Measurements from ENCODE around the gene TENT5C.

Gene TENT5C

GRCh38 chr1:117567435-117567834 lies 38.4 kb upstream of the TENT5C start:
- Mint-ChIP-seq H3K4me1 (peaks cover 15% of the 10 kb centered on the region), H3K9me3 (no peaks in the 10 kb centered on the region), H3K4me3 (no peak overlapping the region), H3K36me3 (no peaks in the 10 kb centered on the region), H3K27ac (no peak overlapping the region)
- DNase-seq (ENCODE audit: low spot score in 2 of 2) (no peak), ATAC-seq (no peak)

DNA sequence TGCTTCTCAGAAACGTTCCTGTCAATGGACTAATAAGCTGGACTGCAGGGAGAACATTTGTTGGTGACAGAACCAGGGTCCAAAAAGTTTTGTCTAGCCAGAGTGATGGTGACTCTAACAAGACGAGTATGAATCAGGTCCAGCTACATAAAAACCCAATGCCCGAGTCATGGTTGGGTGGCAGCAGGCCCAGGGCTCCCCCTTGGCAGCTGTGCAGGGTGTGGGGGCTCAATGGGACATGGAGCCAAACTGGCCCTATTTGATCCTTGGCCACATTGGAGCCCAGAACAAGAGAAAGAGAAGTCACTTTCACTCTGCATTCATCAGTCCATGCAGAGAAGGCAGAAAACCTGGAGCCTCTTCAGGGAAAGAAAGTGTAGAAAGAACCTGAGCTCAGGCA lies 37.9 kb upstream of the TENT5C start:
- DNase-seq (ENCODE audit: low spot score in 2 of 2): no peak
- peaks cover 20% of the 10 kb centered on the region for H3K4me1 Mint-ChIP-seq
- H3K4me3 Mint-ChIP-seq: no peak overlapping the region
- no peak for ATAC-seq
- H3K27ac Mint-ChIP-seq: no peak overlapping the region
- no peaks in the 10 kb centered on the region for H3K9me3 Mint-ChIP-seq
- no peaks in the 10 kb centered on the region for H3K36me3 Mint-ChIP-seq

DNA sequence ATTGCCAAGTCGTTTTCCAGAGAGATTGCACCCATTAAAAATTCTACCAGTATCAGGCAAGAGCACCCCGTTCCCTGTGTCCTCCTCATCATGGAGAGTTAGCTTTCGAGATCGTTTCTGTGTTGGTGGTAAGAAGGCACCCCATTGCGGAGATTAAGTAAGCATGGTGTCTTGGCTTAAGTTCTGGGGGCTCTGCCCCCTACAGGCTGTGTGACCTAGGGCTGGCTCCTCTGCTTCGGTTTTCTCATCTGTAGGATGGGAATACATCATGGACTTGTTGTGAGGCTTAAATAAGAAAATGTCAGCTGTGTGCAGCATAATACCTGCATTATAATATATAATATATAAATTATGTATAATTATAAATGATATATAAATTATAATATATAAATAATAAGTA lies 36.8 kb upstream of the TENT5C start:
- no peak for ATAC-seq
- no peak for DNase-seq (ENCODE audit: low spot score in 2 of 2)
- no peaks in the 10 kb centered on the region for H3K36me3 Mint-ChIP-seq
- H3K27ac Mint-ChIP-seq: no peak overlapping the region
- peaks cover 29% of the 10 kb centered on the region for H3K4me1 Mint-ChIP-seq
- H3K4me3 Mint-ChIP-seq: no peak overlapping the region
- no peaks in the 10 kb centered on the region for H3K9me3 Mint-ChIP-seq

DNA sequence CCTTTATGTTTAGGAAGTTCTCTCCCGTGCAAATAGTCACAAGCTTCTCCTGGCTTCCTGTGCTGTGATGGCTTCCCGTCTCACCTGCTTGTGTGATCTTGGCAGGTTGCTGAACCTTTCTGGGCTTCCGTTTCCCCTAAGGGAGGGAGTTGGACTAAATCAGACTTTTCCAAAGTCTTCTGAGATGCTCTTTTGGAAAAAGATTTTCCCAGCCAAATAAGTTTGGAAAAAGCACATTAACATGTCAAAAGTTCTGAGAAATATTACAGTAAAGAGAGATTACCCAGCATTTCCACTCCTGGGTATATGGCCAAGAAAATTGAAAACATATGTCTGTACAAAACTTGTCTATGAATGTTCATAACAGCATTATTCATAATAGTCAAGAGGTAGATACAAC lies 36.0 kb upstream of the TENT5C start:
- DNase-seq (ENCODE audit: low spot score in 2 of 2) (no peak), ATAC-seq (no peak)
- H3K9me3 Mint-ChIP-seq: no peaks in the 10 kb centered on the region
- no peak overlapping the region for H3K4me3 Mint-ChIP-seq
- no peak overlapping the region for H3K27ac Mint-ChIP-seq
- no peaks in the 10 kb centered on the region for H3K36me3 Mint-ChIP-seq
- peaks cover 29% of the 10 kb centered on the region for H3K4me1 Mint-ChIP-seq

DNA sequence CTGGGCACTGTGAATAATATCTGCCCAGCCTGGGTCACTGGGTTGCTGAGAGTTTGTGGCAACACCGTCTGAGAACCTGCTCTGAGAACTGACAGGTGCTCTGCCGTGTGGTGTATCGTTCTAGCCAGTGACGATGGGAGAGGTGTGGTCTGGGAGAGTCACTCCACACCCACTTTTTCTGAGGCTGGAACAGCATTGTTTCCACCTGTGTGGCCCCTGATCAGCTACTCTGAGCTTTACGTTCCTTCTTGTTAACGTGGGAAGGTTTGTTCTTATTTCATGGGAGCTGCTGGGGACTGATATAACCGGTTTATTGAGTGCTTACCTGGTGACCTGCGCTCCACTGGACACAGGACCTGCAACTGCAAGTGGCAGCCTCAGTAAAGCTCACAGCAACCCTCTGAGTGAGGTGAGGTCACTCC lies 34.8 kb upstream of the TENT5C start:
- Mint-ChIP-seq H3K4me3 (no peak overlapping the region), H3K27ac (peak overlapping the region; percentile 58), H3K4me1 (peaks cover 28% of the 10 kb centered on the region), H3K36me3 (no peaks in the 10 kb centered on the region), H3K9me3 (no peaks in the 10 kb centered on the region)
- no peak for DNase-seq (ENCODE audit: low spot score in 2 of 2)
- ATAC-seq: no peak

DNA sequence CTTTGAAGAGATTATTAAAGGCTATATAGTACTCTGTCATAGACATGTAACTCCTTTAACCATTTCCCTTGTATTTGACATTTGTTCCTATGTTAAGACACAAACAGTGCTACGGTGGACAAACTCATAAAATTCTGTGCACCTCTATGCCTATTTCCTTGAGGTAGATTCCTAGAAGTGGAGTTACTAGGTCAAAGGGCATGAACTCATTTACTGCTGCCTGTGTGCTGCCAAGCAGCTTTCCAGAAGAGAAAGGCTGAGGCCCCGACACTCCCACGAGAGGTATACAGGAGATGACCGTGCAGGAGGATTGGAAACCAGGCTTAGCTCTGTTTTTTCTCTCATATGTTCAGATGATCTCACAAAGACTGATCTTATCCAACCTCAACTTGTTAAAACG lies 34.4 kb upstream of the TENT5C start:
- Mint-ChIP-seq H3K4me1 (peaks cover 28% of the 10 kb centered on the region), H3K36me3 (no peaks in the 10 kb centered on the region), H3K9me3 (no peaks in the 10 kb centered on the region), H3K27ac (peak overlapping the region; percentile 58), H3K4me3 (no peak overlapping the region)
- ATAC-seq (no peak), DNase-seq (ENCODE audit: low spot score in 2 of 2) (no peak)

GRCh38 chr1:117572546-117572945 lies 33.3 kb upstream of the TENT5C start:
- peak overlapping the region; percentile 55 for H3K27ac Mint-ChIP-seq

GRCh38 chr1:117573386-117574023 lies 32.3 kb upstream of the TENT5C start:
- peak overlapping the region; percentile 57 for H3K27ac Mint-ChIP-seq

More at GRCh38 chr1:117572546-117572945, 33.3 kb upstream of the TENT5C start:
- H3K4me3 Mint-ChIP-seq: peak overlapping the region; percentile 2
- ATAC-seq (peak; percentile 77), DNase-seq (ENCODE audit: low spot score in 2 of 2) (no peak)
- no peaks in the 10 kb centered on the region for H3K9me3 Mint-ChIP-seq
- no peaks in the 10 kb centered on the region for H3K36me3 Mint-ChIP-seq
- peaks cover 28% of the 10 kb centered on the region for H3K4me1 Mint-ChIP-seq

DNA sequence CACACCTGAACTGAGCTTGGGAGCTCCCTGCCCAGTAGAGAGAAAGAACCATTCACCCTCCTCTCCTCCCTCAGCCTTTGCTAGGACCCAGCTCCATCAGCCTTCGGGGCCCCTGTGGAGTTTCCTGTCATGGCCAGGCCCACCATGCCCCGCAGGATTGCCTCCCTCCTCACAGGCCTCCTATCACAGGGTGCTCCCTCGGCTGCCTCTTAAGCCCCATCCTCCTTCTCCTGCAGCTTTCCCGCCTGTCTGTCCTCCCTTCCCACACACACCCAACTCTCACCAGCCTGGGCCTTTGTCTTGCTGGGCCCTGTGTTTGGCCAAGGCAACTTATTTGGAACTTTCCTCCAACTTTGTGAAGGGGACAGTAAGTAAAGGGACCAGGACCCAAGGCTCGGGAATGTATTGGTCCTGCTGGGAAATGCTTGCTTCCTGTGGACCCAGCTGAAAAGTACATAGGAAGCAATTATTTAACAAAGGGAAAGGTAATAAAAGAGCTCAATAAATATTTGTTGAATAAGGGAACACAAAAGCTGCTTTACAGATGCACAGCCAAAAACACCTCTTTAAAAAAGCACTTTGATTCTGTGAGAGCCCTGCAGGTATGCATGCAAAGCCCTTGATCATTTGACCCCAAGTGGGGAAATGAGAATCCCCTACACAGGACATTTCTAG lies 31.6 kb upstream of the TENT5C start:
- Mint-ChIP-seq H3K27ac (peak overlapping the region; percentile 57), H3K4me3 (no peak overlapping the region), H3K36me3 (no peaks in the 10 kb centered on the region), H3K9me3 (no peaks in the 10 kb centered on the region), H3K4me1 (peaks cover 28% of the 10 kb centered on the region)
- DNase-seq (ENCODE audit: low spot score in 2 of 2): no peak
- no peak for ATAC-seq

More at GRCh38 chr1:117573386-117574023, 32.3 kb upstream of the TENT5C start:
- Mint-ChIP-seq H3K9me3 (no peaks in the 10 kb centered on the region), H3K4me3 (no peak overlapping the region), H3K36me3 (no peaks in the 10 kb centered on the region), H3K4me1 (peaks cover 28% of the 10 kb centered on the region)
- no peak for DNase-seq (ENCODE audit: low spot score in 2 of 2)
- ATAC-seq: no peak

GRCh38 chr1:117575586-117576225 lies 30.1 kb upstream of the TENT5C start:
- DNase-seq (ENCODE audit: low spot score in 2 of 2) (no peak), ATAC-seq (no peak)
- Mint-ChIP-seq H3K4me1 (peaks cover 28% of the 10 kb centered on the region), H3K9me3 (no peaks in the 10 kb centered on the region), H3K36me3 (no peaks in the 10 kb centered on the region), H3K27ac (peak overlapping the region; percentile 41), H3K4me3 (no peak overlapping the region)

DNA sequence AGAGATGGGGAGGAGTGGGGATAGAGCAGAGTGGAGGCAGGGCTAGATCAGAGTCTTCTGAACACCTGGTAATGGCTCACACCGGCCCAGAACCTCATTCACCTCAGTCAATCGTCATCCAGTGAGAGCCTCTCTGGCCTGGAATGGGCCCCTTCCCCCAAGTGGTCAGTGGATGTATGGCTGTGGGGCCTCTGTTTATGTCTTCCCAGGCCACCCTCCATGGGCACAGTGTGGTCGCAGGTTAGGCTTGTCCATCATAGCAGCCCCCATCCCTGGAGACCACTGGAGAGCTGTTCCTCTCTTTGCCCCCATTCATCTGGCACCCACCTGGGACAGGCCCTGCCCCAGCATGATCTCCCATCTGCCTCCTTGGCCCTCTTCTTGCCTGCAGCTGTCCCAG lies 29.6 kb upstream of the TENT5C start:
- H3K36me3 Mint-ChIP-seq: no peaks in the 10 kb centered on the region
- H3K27ac Mint-ChIP-seq: peak overlapping the region; percentile 41
- ATAC-seq: no peak

GRCh38 chr1:117577191-117577885 lies 28.5 kb upstream of the TENT5C start:
- Mint-ChIP-seq H3K27ac (no peak overlapping the region), H3K36me3 (no peaks in the 10 kb centered on the region), H3K9me3 (no peaks in the 10 kb centered on the region), H3K4me1 (peaks cover 19% of the 10 kb centered on the region), H3K4me3 (no peak overlapping the region)
- ATAC-seq (no peak), DNase-seq (ENCODE audit: low spot score in 2 of 2) (no peak)

More for the DNA sequence above, 29.6 kb upstream of the TENT5C start:
- Mint-ChIP-seq H3K4me1 (peaks cover 28% of the 10 kb centered on the region), H3K9me3 (no peaks in the 10 kb centered on the region), H3K4me3 (no peak overlapping the region)
- no peak for DNase-seq (ENCODE audit: low spot score in 2 of 2)

GRCh38 chr1:117578466-117578865 lies 27.4 kb upstream of the TENT5C start:
- Mint-ChIP-seq H3K27ac (no peak overlapping the region), H3K9me3 (no peaks in the 10 kb centered on the region)

DNA sequence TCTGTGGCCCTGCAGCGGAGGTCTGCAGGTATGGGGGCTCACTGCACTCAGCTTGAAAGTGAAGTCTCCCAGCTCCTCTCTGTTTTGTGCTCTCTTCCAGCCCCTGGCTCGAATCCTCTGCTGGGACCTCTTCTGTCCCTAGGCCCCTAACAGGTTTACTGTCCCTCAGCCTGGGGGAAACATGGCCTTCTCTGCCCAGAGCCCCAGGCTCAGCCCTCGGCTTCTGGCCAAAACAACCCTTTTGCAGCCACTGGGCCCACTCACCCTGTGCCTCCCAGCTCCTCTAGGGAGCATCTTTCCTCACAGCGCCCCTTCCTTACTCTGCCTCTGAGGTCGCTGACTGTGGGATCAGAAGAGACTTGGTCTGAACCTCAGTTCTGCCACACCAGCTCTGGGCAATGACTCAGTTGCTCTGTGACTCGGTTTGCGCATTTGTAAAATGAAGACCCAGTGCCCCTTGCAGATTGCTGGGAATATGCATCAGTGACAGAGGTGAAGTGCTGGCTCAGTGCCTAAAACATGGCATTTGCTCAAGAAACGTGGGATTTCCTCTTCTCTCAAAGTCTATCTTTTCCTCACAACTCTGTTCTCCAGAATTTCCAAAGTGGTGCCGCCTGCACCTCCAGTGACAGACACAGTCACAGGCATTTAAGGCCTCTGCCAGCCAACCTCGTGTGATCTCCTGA lies 26.5 kb upstream of the TENT5C start:
- Mint-ChIP-seq H3K9me3 (no peaks in the 10 kb centered on the region), H3K36me3 (peaks cover 6% of the 10 kb centered on the region), H3K27ac (no peak overlapping the region), H3K4me3 (no peak overlapping the region), H3K4me1 (peaks cover under 1% of the 10 kb centered on the region)
- no peak for ATAC-seq
- no peak for DNase-seq (ENCODE audit: low spot score in 2 of 2)

More at GRCh38 chr1:117578466-117578865, 27.4 kb upstream of the TENT5C start:
- ATAC-seq (no peak), DNase-seq (ENCODE audit: low spot score in 2 of 2) (no peak)
- Mint-ChIP-seq H3K36me3 (no peaks in the 10 kb centered on the region), H3K4me1 (peaks cover 8% of the 10 kb centered on the region), H3K4me3 (no peak overlapping the region)

GRCh38 chr1:117580436-117580835 lies 25.4 kb upstream of the TENT5C start:
- H3K9me3 Mint-ChIP-seq: no peaks in the 10 kb centered on the region
- no peak overlapping the region for H3K4me3 Mint-ChIP-seq
- DNase-seq (ENCODE audit: low spot score in 2 of 2): no peak
- peaks cover 6% of the 10 kb centered on the region for H3K36me3 Mint-ChIP-seq
- no peaks in the 10 kb centered on the region for H3K4me1 Mint-ChIP-seq
- H3K27ac Mint-ChIP-seq: no peak overlapping the region
- no peak for ATAC-seq
